GM19463 (cell line): Measurements from ENCODE around the gene PALS1.
"Not testable (repeated sequence)": the region's sequence is repeated elsewhere in the genome, so short reads cannot be mapped to it uniquely, and the experiment has no call there.

Source experiments
- ATAC-seq: cut with Tn5 transposase; IDR thresholded peaks from one replicate; pipeline ENCODE4 v1.9.1; 2021; ENCODE audit warnings: mild to moderate bottlenecking, moderate library complexity; ENCODE audit not compliant: unreplicated experiment

PALS1 gene

GRCh38 chr14:67253076-67253635 lies 11.9 kb downstream of the PALS1 start:
- ATAC-seq: no peak

GRCh38 chr14:67257906-67258305 lies 16.7 kb downstream of the PALS1 start:
- no peak for ATAC-seq

GRCh38 chr14:67260965-67261364 lies 19.7 kb downstream of the PALS1 start:
- no peak for ATAC-seq

- no peak for ATAC-seq
Observed at GRCh38 chr14:67263499-67264149, 22.4 kb downstream of the PALS1 start.

- no peak for ATAC-seq
Observed at GRCh38 chr14:67265131-67265530, 23.9 kb downstream of the PALS1 start.

GRCh38 chr14:67267576-67268328 lies 26.5 kb downstream of the PALS1 start:
- ATAC-seq: no peak

- no peak for ATAC-seq
Observed at GRCh38 chr14:67268426-67269150, 27.4 kb downstream of the PALS1 start.

GRCh38 chr14:67269298-67270060 lies 28.2 kb downstream of the PALS1 start:
- no peak for ATAC-seq

- no peak for ATAC-seq
Observed at GRCh38 chr14:67270145-67270753, 29.0 kb downstream of the PALS1 start.

- no peak for ATAC-seq
Observed at GRCh38 chr14:67270933-67271332, 29.7 kb downstream of the PALS1 start.

GRCh38 chr14:67273281-67273680 lies 32.0 kb downstream of the PALS1 start:
- ATAC-seq: not testable (repeated sequence)

- ATAC-seq: no peak
Observed at GRCh38 chr14:67276131-67276530, 34.9 kb downstream of the PALS1 start.

GRCh38 chr14:67280506-67280905 lies 39.3 kb downstream of the PALS1 start:
- ATAC-seq: no peak

GRCh38 chr14:67285876-67286452 lies 44.7 kb downstream of the PALS1 start:
- no peak for ATAC-seq
